Left renal cortex interstitium (tissue), 4 donors: ENCODE results near the gene ZNF213. TPM values are rescaled to one million over a fixed set of nuclear protein-coding genes. Genes with fewer than 3 reads are reported as not detected.
"Not testable (repeated sequence)": the region's sequence is repeated elsewhere in the genome, so short reads cannot be mapped to it uniquely, and the experiment has no call there.

ENCODE experiments used
- DNase-seq, 4 donors: peaks; one replicate each; pipeline ENCODE4 v3.0.0-alpha.2; 2013; ENCODE audit warnings: low read depth in 4 of 4, low spot score in 2 of 4, missing footprints in 1 of 4
- polyA plus RNA-seq, 4 donors: library from polyadenylated mRNA; unstranded; fragments of 120-200 nt; gene quantifications; one replicate each; pipeline ENCODE4 v1.2.1, GENCODE V29; 2013; ENCODE audit not compliant: insufficient read length in 4 of 4

Gene ZNF213
- polyA plus RNA-seq, 4 donors: 9.6 to 16.4 (median 15.4) TPM

DNA sequence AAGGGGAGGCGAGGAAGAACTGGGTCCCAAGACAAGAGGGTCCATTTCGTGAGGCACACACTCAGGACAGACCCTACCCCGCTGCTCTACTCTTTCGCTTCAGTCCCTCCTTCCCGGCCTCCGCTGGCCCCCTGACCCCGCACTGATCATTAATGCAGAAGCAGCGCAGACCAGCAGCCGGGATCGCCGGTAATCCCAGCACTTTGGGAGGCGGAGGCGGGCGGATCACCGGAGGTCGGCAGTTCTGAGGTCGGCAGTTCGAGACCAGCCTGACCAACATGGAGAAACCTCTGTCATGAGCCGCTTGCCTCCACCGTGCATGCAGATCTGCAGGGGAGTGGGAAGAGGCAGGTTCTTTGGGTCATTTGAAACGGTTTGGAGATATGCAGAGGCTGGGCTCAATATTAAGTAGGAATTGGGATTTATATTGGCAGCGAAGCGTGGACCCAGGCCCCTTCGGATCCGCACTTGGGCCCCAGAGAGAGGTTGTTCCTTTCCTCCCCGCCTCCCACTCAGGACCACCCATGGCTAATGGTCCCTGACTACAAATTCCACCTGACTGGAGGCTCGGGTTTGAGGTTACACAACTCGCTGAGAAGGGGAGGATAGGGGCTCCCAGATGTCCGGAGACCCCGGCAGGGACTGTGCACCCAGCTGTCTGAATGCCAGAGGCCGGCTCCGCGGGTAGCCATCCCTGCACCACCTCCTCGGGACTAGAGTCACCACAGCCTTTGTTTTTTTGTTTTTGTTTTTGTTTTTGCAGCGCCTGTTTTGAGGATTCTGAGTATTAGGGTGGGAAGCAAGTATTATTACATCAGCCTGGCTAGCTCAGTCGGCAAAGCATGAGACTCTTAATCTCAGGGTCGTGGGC is 29.5 kb downstream of the ZNF213 start:
- DNase-seq: no peak

- DNase-seq: no peak
Measured at GRCh38 chr16:3165111-3165822, 30.4 kb downstream of the ZNF213 start.

GRCh38 chr16:3166505-3166886 is 31.7 kb downstream of the ZNF213 start:
- DNase-seq: no peak

GRCh38 chr16:3168729-3169128 is 33.9 kb downstream of the ZNF213 start:
- DNase-seq: not testable (repeated sequence)

DNA sequence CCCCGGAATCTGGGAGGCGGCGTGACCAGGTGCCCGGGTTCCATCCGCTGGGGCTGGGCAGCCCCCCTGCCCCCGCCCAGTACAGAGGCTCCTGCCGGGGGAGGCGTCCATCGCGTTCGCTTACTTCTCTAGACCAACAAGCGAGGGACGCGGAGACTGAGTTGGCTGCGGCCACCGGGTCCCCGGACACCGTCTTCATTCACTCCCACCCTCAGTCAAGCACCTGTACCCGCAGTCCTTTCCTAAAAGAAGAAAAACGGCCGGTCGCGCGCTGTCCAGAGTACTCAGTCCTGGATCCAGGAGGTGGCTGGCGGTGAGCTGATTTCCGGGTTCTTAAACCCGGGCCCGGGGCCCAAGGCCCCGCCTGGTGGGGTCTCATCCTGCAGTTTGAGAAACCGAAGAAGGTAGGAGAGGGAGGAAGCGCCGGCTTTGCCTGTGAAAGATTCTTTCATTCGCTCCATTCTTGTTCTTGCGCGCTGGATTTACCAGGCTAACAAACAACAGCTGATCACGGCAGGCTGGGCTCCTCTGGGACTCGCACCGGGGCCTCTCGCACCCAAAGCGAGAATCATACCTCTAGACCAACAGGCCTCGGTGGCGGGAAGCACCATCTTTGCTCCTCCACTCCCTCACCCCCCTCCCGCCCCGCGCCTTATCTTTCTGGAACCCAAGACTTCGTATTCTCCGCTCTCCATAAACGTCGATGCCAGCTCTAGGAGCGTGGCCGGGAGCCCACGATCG is 35.8 kb downstream of the ZNF213 start:
- DNase-seq: no peak

- DNase-seq: no peak
Measured at GRCh38 chr16:3171181-3171854, 36.5 kb downstream of the ZNF213 start.

DNA sequence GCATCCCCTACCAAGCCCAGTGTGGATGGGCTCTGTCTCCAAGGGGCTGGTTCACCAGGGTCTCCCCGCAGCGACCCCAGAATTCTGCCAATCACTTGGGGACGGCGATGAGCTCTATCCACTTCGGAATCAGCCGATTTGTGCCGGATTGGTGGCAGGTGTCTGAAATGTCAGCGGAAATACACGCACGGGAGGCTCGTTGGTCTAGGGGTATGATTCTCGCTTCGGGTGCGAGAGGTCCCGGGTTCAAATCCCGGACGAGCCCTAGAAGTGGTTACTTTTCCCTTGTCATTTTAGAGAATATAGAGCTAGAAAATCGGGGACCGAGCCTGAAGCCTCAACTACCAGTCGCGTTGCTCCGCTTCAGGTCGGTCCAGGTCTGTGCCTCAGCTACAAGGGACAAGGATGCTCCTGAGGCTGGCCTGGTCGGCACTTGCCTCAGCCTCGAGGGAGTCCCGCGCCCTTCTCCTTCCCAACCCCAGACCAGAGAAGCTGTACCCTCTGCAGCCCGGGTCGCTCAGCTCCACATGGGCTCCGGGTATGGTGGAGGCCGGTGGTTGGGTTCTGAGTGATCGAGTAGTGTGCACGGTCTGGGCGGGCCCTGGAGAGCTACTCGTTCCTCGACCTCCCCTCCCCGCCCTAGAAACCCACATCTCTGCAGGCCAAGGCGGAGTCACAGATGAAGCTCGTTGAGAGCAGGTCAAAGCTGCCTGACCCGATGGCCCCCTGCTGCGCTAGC is 37.2 kb downstream of the ZNF213 start:
- DNase-seq: no peak

DNA sequence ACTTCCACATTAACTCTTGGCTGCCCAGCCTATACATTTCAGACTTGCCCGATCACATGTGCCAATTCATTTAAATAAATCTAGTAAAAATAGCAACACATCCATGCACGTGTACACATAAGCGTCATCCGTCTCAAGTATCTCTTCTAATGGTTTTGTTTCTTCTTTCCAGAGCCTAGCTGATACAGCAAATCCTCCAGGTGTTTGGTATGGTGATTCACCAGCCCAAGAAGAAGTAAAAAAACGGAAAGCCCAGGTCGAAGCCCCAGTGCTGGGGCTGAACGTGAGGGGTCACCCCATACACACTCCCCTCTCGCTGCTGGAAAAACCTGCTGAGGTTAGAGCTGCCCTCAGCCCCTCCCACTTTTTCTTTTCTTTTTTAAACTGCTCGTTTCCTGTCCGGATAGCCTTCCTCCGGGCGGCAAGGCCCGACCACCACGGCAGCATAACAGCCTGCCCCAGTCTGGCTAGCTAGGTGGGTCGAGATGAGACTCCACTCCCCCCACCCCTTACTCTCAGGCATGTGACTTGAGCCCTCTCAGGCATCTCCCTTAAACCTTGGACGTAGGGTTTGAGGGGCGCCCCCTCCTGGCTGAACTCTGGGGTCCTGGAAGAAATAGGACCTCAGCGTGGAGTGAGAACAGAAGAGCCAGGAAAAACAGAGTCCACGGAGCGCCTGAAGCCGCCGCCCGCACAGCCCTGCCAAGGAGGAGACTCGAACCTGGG is 39.2 kb downstream of the ZNF213 start:
- no peak for DNase-seq

DNA sequence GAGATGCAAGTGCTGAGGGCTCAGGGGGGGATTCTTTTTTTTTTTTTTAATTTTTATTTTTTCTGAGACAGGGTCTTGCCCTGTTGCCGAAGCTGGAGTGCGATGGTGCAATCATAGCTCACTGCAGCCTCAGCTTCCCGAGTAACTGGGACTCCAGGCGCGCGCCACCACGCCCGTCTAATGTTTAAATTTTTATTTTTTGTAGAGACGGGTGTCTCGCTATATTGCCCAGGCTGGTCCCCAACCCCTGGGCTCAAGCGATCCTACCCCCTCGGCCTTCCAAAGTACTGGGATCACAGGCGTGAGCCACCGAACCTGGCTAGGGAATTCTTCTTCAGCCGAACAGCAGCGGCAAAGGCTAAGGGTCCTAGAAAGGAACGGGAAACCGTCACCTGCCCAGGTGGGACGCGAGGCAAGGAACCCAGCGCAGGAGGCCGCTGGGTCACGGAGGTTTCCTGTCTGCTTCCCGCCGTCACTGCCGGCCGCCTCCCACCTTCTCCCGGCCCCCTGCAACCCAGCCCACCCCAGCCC is 39.9 kb downstream of the ZNF213 start:
- no peak for DNase-seq

GRCh38 chr16:3175157-3176093 is 40.6 kb downstream of the ZNF213 start:
- DNase-seq: no peak

GRCh38 chr16:3179651-3180050 is 44.8 kb downstream of the ZNF213 start:
- no peak for DNase-seq

DNA sequence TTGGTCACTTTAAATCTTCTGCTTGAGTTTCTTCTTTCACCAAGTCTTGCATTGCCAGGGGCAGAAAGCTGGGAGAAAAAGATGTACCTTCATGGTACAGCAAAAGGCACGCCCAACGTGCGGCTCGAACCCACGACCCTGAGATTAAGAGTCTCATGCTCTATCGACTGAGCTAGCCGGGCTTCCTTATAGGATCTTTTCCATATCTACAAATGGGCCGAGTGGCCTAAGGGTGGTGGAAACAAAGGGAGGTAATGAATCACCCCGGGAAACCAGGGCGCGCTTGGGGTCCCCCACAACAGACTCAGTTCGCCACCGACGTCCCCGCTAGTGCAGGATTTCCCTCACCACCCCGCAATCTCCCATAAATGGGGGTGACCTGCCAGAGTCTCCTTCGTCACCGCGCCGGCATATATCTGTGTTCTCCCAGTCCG is 45.6 kb downstream of the ZNF213 start:
- no peak for DNase-seq

- DNase-seq: not testable (repeated sequence)
Measured at GRCh38 chr16:3182293-3182607, 47.4 kb downstream of the ZNF213 start.

GRCh38 chr16:3182608-3183444 is 48.0 kb downstream of the ZNF213 start:
- DNase-seq: no peak

- no peak for DNase-seq
Measured at GRCh38 chr16:3183445-3184139, 48.8 kb downstream of the ZNF213 start.

GRCh38 chr16:3186946-3187690 is 52.3 kb downstream of the ZNF213 start:
- DNase-seq: no peak
